ENCODE results near the gene HNRNPUL1.

Gene HNRNPUL1

DNA sequence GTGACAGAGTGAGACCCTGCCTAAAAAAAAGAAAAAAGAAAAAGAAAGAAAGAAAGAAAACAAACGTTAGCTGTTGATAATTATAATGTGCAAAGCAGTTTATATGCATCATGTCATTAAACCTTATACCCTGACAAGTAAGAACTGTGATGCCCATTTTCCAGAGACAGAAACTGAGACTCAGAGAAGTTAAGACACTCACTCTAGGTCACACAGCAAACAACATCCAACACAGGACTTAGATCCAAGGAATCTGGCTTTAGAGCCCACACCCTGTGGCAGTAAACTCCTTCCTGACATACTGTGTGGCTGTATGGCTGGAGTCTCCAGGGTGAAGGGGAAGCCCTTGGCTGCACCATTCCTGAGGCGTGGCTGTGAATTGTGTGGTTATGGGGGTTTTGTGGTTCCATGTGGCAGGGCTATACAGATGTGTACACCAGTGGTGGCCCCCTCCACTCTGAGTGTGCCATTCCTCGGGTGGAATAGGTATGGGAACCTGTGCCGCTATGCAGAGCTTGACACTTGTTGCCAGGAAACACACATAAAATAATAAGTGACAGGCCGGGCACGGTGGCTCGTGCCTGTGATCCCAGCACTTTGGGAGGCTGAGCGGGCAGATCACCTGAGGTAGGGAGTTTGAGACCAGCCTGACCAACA is 29.5 kb upstream of the HNRNPUL1 start:
- DNase-seq = no peak

DNA sequence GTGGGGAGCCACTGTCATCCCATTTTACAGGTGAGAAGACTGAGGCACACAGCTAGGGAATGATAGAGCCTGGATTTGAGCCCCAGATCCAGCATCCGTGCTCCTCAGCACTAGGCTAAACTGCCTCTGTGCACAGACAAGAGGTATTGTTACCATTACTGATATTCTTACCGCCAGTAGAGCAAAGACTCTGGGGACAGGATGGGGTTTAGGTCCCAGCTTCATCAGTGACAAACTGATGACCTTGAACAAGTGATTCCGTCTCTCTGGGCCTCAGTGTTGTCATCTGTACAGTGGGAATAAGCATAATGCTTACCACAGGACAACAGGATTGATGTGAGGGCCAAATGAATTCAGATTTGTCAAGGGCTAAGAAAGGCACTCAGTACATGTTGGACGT is 28.7 kb upstream of the HNRNPUL1 start:
- DNase-seq = no peak

DNA sequence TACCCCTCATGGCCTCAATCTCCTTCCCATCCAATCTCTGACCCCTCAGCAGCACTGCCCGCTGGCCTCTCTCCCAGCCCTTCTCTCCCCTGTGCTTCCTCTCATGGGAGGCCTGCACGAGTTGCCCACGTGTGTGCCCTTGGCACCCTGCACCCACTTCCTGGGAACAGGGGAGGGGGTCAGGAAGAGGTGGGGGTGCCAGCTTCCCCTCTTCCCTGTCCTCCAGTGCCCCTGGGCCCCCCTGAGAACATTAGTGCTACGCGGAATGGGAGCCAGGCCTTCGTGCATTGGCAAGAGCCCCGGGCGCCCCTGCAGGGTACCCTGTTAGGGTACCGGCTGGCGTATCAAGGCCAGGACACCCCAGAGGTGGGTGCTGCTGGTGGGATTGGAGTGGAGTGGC is 25.9 kb upstream of the HNRNPUL1 start:
- DNase-seq = no peak

DNA sequence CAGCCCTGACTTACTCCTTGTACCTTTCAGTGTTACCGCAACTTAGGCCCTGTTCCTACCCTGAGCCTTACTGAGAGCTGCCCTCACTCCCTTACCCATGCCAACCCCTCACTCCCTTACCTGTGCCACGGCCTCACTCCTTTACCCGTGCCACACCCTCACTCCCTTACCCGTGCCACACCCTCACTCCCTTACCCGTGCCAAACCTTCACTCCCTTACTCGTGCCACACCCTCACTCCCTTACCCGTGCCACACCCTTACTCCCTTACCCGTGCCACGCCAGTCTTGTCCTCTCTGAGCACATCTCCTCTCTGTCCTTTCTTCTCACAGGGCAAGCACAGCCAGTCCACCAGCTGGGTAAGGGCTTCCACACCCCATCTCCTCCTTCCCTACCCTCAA is 24.8 kb upstream of the HNRNPUL1 start:
- DNase-seq = no peak

DNA sequence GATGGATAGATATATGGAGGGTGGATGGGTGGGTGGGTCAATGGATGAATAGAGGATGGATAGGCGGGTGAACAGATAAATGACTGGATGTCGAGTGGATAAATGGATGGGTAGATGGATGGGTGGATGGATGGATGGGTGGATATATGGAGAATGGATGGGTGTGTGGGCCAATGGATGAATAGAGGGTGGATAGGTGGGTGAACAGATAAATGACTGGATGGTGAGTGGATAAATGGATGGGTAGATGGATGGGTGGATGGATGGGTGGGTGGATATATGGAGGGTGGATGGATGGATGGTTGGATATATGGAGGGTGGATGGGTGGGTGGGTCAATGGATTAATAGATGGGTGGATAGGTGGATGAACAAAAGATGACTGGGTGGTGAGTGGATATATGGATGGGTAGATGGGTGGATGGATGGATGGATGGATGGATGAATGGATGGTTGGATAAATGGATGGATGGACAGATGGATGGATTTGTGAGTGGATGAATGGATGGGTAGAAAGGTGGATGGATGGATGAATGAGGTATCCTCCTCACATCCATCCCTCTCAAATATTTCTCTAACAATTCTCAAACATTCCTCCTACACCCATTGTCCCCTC is 24.1 kb upstream of the HNRNPUL1 start:
- no peak for DNase-seq

DNA sequence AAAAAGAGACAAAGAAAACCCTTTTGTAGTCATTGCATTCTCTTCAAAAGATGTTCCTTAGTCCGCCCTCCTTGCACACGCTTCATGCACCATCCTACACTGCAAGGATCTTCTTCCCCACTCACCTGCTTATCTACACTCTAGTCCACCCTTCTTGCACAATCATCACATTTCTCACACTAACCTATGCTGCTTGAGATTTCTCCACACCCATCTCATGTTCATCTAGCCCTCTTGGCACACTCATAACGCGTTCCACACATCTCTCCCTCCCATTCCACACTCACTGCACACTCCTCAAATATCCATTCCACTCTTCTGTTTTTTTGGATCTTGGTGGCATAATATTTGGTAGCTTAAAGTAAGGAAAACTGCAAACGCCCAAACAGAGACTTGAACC is 22.3 kb upstream of the HNRNPUL1 start:
- no peak for DNase-seq

DNA sequence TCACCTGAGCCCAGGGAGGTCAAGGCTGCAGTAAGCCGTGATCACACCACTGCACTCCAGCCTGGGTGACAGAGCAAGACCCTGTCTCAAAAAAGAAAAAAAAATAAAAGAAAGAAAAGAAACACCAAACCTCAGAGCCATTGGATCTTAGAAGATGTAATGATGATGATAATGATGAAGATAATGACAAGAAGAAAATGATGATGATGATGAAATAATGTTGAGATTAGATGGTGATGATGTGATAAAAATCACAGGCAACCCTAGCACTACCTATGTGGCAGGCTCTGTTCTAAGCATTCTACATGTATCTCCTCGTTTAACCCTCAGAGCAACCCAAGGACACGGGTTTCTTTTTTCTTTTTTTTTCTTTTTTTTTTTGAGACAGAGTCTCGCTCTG is 20.1 kb upstream of the HNRNPUL1 start:
- DNase-seq = no peak

DNA sequence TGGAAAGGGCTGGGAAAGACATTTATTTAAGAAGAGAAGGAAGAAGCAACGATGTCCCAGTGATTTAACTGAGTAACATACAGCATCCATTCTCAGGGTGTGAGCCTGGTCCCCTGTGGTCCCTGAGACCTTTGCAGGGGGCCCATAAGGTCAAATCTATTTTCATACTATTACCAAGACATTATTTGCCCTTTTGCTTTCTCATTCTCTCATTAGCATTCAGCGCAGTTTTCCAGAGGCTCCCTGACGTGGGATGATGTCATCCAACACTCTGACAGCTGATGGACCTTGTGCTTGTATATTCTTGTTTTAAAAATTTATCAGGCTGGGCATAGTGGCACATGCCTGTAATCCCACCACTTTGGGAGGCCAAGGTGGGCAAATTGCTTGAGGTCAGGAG is 18.3 kb upstream of the HNRNPUL1 start:
- no peak for DNase-seq

DNA sequence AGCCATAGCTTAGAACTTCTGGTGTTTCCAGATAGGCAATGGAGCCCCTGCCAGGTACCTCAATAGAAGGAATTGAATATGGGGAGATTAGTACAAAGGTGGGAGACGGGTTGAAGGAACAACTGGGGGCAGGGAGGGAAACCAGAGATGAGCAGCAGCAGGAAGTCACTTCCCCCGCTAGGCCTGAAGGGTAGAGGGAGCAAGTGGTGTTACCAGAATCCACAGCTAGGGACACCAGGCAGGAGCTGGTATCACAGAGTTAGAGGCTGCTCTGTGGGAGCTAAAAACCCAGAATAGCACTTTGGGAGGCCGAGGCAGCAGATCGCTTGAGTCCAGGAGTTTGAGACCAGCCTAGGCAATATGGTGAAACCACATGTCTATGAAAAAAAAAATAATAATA is 15.3 kb upstream of the HNRNPUL1 start:
- DNase-seq = no peak

DNA sequence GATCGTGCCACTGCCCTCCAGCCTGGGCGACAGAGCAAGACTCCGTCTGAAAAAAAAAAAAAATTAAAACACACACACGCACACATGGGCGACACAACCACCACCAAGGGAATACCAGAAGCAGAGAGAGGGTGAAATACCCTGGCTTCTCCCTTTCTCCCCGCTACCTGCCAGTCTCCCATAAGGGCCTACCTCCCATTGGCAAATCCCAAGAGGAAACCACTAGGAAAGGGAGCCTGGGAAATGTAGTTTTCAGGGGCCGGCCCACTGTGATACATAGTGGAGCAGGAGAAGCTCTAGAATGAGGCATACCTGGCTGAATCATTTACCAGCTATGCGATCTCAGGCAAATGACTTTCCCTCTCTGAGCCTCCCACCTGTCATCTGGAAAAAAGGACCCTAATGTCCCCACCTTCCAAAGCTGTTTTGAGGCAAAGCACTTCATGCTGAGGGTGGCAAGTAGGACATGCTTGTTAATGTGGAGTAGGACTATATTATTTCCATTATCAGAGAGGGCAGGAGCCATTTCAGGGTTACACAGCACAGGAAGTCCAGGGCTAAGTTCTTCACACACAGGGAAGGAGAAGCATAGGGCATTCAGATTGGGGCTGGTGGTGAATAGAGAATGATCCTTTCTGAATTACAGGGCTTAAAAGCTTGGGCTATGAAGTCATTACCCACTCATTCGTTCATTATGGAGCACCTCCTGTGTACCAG is 14.3 kb upstream of the HNRNPUL1 start:
- DNase-seq = no peak

DNA sequence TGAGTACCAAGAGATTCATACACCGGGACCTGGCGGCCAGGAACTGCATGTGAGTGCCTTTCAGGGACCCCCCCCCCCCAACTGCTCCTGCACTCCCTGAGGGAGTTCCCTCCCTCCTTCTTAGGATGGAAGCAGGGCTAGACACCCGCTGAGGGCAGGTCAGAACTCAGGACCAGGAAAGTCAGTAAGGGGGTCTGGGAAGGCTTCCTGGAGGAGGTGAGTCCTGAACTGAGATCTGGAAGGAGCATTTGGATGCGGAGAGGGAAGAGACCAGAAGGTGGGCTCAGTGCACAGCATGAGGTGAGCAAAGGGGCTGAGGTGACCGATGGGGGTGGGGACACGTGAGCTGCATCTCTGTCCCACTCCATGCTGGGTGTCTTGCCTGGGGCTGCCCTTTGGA is 10.5 kb upstream of the HNRNPUL1 start:
- no peak for DNase-seq

DNA sequence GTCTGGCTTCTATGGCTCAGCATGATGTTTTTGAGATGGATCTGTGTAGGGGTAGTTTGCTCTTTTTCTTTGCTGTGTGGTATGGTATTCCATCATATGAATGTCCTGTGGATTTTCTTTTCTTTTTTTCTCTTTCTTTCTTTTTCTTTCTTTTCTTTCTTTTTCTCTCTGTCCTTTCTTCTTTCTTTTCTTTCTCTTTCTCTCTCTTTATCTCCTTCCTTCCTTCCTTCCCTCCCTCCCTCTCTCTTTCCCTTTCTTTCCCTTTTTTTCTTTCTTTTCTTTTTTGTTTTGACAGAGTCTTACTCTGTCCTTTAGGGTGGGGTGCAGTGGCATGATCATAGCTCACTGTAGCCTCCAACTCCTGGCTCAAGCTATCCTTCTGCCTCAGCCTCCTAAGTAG is 9.0 kb upstream of the HNRNPUL1 start:
- no peak for DNase-seq

DNA sequence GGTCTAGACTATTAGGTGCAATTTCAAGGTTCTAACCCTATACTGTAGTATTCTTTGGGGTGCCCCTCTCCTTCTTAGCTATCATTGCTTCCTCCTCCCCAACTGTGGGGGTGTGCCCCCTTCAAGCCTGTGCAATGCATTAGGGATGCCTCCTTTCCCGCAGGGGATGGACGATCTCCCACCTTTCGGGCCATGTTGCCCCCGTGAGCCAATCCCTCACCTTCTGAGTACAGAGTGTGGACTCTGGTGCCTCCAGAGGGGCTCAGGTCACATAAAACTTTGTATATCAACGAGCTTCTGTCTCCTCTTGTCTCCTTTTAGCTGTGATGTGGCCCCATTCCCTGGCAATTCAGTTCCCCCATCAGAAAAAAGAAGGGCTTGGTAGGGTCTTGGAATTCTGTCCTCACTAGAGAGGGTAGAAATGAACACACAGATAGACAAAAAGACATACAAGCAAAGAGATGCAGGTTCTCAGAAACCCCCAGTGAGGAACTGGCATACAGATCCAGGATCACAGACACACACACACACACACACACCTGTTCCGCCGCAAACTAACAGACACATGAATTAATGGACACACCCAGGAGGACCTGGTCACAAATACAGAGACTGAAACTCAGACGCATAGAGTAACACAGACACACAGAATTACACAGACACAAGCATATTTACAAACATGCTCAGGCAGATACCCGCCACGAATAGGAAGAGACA is 2.5 kb upstream of the HNRNPUL1 start:
- DNase-seq = no peak

DNA sequence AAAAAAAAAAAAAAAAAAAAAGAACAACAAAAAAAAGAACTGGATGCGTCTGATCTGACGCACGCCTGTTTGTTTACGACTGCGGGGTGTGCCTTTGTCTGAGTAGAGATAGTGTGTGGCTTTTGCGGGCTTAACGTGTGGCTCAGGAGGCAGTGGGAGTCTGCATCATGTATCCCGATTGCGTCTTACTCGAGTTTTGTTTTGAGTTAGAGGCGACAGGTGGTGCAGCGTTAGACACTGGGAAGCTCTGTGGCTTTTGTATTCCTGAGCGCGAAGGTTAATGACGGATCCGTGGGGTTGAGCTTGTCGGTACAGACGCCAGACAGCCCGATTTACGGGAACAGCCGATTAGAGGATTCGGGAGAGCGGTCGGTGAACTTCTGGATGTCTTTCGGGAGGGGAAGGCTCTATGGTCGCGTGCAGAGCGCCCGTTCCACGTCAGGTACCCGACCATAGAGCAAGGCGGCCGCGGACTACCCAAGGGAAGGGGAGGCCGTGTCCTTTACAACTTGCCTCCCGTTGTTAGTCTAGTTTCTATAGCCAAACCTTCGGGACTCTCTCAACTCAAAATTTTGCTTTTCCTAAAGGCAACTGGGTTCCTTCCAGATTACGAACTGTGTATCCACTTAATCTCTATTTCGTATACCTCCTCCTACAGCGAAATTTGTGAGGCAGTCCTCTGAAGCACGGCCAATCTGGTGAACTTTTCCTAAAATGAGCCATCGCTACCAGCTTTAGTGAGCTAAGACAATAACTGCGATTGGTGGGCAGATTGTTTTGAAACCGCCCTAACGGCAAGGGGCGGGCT is 926 bp upstream of the HNRNPUL1 start:
- peak; percentile 37 for DNase-seq

DNA sequence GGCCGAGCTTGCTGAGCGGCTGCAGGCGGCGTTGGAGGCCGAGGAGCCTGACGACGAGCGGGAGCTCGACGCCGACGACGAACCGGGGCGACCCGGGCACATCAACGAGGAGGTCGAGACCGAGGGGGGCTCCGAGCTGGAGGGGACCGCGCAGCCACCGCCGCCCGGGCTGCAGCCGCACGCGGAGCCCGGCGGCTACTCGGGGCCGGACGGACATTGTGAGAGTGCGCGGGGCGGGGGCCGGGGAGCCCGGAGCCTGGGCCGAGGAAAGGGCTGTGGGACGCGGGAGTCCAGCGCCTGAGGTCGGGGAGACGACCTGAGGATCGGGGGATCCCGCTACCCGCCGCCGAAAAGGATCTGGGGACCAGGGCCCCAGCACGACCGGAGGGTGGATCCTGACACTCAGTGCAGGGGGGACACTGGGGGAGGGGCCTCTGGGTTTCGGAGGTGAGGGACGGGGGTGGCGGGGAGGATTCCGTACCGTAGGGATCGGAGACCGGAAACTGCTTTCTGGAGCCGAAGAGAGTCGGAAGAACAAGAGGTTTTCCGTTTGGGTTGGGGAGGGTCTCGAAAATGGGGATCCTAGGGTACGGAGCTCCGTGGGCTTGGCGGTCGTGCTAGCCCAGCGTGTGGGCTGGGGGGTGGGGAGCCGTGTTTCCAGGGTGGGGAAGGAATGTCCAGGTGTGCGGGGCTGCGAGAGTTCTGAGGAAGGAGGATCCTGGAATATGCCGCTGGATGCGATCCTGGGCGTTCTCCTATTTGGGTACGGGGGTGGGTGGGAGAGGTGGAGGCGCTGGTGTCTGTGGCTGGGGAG is 616 bp downstream of the HNRNPUL1 start:
- peak; percentile 40 for DNase-seq

DNA sequence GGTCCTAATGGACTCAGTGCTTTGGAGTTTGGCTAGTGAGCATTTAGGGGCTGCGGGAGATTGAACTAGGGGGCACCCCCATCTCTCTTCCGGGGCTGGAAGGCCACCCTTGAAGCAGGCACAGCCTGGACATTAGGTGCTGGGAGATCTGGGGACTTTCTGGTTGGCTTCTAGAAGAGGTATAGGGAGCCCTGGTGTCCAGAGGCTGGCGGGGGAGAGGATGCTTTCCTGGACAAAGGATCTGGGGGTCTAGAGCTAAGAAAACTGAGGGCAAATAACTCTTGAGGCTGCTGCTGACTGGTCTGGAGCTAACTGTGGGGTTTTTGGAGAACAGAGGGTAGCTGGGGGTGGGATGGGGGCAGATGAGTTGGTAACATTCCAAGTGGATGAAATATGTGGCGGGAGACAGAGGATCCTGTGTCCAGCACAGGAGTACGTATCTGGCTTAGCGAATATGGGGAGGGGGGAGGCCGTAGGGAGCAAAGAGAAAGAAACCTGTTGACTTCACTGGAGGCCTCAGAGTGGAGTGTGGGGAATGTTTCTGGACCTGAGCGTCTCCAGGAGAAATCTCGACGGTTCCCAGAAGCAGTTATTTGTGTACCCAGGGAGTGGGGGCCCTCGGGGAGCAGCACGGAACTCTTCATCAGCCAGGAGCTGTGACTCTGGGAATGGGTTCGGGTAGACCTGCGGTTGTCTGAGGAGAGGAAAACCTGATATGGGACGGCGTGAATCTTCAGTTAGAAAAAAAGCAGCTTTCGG is 1.4 kb downstream of the HNRNPUL1 start:
- DNase-seq = no peak

DNA sequence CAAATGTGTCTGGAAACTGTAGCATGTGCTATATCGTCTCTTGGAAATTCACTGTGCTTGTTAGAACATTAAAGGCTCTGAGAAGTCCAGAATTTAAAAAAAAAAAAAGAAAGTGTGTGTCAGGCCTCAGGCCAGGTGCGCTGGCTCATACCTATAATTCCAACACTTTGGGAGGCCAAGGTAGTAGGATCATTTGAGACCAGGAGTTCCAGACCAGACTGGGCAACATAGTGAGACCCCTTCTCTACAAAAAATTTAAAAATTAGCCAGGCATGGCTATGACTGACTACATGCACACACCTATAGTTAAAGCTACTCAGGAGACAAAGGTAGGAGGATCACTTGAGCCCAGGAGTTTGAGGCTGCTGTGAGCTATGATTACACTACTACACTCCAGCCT is 4.9 kb downstream of the HNRNPUL1 start:
- no peak for DNase-seq

DNA sequence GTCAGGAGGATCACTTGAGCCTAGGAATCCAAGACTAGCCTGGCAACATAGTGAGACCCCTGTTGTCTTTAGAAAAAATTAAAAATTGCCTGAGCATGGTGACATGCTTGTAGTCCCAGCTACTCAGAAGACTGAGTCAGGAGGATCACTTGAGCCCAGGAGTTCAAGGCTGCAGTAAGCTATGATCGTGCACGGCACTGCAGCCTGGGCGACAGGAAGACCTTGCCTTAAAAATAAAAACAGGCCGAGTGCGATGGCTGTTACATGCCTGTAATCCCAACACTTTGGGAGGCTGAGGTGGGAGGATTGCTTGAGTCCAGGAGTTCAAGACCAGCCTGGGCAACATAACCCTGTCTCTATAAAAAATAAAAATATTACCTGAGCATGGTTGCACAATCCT is 5.4 kb downstream of the HNRNPUL1 start:
- DNase-seq = no peak

DNA sequence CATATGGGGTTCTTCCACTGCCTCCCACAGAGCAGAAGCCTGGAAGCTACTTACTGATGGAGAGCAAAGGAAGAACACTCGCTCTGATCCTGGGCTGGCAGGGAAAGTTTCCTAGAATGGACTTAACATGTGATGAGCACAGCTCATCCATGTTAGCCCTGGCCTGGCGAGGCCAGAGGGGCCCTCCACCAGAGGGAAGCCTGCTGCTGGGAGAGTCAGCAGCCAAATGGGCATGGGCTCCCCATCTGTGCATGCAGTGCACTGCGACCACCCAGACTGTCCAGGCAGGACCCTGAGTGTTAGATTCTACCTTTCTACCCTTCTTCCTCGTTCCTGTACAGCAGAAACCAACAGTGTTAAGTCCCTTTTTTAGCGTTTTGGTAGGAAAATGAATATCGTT is 8.9 kb downstream of the HNRNPUL1 start:
- DNase-seq = no peak

DNA sequence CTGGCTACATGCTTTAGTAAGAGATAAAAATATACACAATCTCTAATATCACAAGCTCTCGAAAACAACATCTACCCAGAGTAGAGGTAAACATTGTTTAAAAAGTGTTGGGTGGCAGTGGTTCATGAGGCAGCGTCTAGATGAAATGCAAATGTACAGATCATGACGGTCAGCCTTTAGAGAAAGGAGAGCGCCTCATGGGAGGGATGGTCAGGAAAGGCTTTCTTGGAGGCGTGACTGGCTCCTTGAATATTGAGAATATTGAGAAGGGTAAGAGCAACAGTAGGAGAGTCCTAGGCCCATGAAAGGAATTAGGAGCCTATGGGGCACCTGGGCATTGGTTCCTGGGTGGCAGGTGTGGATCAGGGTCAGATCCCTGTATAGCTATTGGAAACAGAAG is 10.6 kb downstream of the HNRNPUL1 start:
- no peak for DNase-seq

DNA sequence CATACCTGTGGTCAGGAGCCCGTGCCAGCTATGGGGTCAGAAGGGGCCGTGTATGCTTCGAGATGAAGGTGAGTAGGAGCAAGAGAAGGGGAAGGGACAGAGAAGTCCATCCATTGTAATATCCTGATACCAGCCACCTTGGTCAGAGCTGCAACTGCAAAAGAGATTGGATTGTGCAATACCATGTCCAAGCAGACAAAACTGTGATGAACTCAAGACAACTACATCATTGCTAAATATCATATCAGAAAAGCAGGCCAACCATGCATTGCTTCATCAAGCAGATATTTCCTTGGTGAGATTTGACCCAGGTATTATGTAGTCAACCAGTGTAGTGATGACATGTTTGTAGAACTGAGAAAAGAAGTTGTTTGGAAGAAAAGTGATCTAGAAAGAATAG is 12.1 kb downstream of the HNRNPUL1 start:
- no peak for DNase-seq

All from NCI-H510A (cell line).